NCI-H1694 (cell line): Measurements from ENCODE around the gene SPAG6.

Source experiments
- DNase-seq: peaks from one replicate; lab custom pipeline; 2025; lab: John Stamatoyannopoulos, UW

Gene SPAG6

DNA sequence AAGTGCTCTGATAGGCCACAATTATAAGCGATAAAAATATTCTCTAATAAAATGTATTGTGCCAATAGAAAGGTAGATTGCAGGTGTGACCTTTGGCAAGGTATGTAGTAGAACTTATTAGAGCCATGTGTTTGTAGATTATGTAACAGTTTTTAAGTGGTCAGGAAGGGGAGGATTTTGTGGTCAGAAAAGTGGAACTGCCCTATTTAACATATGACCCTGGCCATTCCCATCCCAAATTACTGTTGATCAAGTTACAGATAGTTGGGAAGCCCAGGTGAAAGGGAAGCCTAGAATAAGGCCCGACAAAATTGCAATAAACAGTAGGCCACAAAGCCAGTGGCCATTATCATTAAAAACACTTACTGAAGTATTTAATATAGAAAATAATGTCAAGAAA, 89.2 kb downstream of the SPAG6 start:
- DNase-seq: no peak

DNA sequence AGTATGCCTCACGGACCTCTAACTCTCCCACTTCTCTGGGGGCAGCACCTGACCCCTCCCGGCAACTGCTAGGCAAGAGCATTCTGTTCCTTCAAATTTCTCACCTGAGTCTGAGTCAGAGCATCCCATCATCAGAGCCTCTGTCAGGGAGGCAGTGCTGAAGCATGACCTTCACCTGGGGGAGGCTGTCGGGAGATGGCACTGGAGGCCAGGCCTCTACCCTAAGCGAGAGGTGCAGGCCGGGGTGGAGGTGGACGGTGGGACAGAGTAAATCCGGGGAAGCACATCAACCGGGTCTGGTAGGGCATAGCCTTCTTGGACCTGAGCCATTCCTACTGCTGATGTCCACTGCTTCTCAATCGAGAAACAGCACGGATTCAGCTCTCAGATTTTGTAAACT, 90.4 kb downstream of the SPAG6 start:
- no peak for DNase-seq

- DNase-seq: no peak
Observed at GRCh38 chr10:22436526-22436892, 91.2 kb downstream of the SPAG6 start.

DNA sequence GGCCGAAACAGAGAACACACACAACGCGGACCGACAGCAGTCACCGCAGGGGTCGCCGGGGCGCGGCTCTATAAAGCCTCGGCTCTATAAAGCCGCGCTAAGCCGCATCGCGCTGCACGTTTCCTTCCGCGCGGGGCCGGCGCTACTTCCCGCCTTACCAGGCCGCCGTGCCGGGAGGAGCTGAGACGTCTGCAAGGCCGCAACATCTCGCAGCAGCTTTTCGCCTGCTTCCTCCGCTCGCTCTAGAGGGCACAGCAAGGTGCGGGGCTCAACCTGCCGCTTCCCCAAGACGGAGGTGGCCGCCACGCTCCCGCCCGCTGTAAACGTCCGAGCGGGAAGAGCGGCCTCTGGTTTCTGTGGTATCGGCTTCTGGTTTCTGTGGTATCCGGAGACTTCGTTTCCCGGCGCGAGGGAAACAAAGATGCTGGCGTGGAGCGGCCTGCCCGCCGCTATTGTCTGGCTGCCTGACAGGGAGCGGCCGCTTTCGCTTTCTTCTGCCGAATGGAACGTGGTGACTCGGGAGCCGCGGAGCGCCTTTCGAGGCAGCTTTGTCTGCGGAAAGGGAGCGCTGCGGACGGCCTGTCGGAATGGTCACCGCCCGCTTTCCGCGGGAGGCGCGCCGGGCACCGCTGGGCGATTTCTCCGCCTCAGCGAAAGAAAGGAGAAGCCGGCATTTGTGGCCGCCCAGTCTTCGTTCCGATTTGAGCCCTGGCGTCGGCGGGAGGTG, 91.8 kb downstream of the SPAG6 start:
- no peak for DNase-seq

- DNase-seq: no peak
Observed at GRCh38 chr10:22437620-22438588, 92.6 kb downstream of the SPAG6 start.

- no peak for DNase-seq
Observed at GRCh38 chr10:22438711-22439110, 93.4 kb downstream of the SPAG6 start.

- DNase-seq: no peak
Observed at GRCh38 chr10:22442063-22442462, 96.8 kb downstream of the SPAG6 start.

- DNase-seq: no peak
Observed at GRCh38 chr10:22442468-22442867, 97.2 kb downstream of the SPAG6 start.

DNA sequence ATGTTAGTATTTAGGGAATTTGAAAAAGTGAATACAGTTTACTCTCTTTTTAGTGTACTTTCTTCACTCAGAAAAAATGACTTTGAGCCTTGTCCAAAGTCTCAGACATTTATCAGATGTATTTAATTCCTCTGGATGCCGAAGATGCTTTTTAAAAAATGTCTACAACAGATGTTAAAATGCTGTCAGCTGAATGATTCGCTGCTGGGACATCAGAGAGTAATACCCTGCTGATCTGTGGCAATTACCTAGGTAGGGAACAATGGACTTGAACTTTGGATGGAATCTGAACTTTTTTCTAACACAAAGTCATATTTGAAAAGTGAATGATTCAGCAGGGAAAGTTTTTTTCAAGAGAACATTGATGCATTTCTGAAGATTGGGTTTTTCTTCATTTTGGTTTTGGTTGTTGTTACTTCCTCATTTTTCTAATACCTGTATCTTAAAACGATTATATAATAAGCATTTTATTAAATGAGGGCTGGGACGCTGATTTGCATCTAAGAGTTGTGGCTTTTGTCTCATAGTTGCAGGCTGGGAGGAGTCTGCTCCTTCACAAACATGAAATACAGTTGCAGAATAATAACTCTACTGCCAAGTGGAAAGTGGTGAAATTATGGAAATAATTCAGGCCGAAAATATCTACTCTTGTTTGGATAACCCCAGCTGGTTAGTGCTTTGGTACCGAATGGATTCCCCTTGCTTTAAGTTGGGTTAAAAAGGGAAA, 98.0 kb downstream of the SPAG6 start:
- DNase-seq: no peak

- no peak for DNase-seq
Observed at GRCh38 chr10:22444219-22444788, 99.0 kb downstream of the SPAG6 start.

- DNase-seq: no peak
Observed at GRCh38 chr10:22445495-22445894, 100.2 kb downstream of the SPAG6 start.

- no peak for DNase-seq
Observed at GRCh38 chr10:22447068-22447467, 101.8 kb downstream of the SPAG6 start.

GRCh38 chr10:22451346-22451745, 106.0 kb downstream of the SPAG6 start:
- DNase-seq: no peak

- no peak for DNase-seq
Observed at GRCh38 chr10:22453320-22453719, 108.0 kb downstream of the SPAG6 start.

DNA sequence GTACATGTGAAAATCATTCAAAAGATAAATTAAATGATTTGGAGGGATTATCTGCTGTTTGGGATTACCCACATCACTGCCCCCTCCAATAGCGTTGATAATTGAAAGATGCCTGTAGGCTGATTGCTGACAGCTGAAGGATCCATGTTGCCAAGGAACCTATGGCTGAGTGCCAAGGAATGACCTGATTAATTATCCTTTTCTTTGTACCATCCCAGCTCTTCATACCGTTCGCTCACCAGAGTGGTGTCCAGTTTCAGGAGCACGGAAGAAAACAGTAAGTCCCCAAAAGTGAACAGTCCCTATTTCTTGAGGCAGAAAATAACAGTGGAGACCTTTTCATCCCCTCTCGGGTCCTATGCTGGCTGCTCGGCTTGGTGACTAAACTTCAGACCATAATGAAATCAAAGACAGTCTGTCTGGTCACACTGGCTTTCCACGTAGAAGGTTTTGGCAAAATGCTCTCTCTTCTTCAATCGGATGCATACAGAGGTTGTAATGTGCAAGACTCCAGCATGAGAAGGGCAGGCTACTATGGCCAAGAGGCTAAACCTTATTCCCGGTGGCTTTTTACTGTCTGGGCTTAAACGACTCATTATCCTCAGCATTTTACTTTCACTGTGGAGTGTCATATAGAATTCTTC, 108.8 kb downstream of the SPAG6 start:
- peak; percentile 14 for DNase-seq

GRCh38 chr10:22454634-22455033, 109.3 kb downstream of the SPAG6 start:
- no peak for DNase-seq

- DNase-seq: no peak
Observed at GRCh38 chr10:22455068-22455857, 110.0 kb downstream of the SPAG6 start.

GRCh38 chr10:22456486-22456885, 111.2 kb downstream of the SPAG6 start:
- no peak for DNase-seq

DNA sequence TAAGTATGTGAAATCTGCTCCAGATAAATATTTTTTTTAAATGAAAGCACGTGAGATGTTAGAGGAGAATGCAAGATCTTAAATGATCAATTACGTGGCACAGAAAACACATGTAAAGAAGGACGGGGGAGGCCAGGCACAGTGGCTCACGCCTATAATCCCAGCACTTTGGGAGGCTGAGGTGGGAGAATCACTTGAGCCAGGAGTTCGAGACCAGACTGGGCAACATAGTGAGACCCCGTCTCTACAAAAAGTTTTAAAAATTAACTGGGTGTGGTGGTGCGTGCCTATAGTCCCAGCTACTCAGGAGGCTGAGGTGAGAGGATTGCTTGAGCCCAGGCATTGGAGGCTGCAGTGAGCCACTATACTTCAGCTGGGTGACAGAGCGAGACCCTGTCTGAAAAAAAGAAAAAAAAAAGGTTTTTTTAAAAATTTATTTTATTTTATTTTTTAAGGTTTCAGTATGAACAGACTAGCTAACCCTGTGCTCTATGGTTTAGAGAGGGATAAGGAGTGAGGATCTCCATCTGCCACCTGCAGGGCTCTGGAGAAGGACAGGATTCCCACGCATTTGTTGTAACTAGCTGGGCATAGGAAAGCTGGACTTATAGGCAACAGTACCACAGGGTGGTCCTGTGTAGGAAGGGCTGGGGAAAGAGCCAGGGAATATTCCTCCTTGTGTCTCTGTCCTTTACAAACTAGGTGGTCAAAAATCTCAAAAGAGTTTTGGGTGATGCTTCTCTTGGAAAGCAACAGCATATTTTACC, 113.2 kb downstream of the SPAG6 start:
- no peak for DNase-seq

DNA sequence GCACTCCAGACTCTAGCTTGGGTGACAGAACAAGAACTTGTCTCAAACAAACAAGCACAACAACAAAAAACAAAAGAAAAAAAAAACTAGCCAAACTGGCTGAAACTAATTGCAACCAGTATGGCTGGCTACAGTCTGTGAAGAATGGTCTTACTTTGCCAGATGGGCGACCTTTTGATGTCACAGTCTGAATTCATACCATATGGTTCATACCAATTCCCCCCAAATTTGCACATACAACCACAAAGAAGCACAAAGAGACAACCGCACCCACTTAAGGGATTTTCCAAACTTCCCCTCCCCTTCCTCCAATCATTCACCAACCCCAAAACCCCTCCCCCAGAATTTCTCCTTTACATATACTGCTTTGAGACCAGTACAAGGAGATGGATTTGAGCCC, 114.2 kb downstream of the SPAG6 start:
- no peak for DNase-seq
